Peyer's patch (tissue), 4 donors: ENCODE data around the gene PLSCR3.

Experiments
- POLR2A ChIP-seq, 2 donors: fragments of 450-650 bp; IDR thresholded peaks; one replicate each; pipeline ENCODE4 v1.5.1; 2017; ENCODE audit warnings: antibody characterized with exemption in 2 of 2, mild to moderate bottlenecking in 2 of 2, moderate library complexity in 2 of 2
- TF ChIP-seq, protein P1 (sequence below), 6 experiments: fragments of 450-650 bp in 4 of 6; fragments of 200-600 bp in 2 of 6; sonication (generic) in 1 of 6; IDR thresholded peaks; one replicate each; pipeline ENCODE4 v1.5.1; 2017 to 2019; ENCODE audit warnings: antibody characterized with exemption in 6 of 6, mild to moderate bottlenecking in 3 of 6, moderate library complexity in 1 of 6

DNA sequence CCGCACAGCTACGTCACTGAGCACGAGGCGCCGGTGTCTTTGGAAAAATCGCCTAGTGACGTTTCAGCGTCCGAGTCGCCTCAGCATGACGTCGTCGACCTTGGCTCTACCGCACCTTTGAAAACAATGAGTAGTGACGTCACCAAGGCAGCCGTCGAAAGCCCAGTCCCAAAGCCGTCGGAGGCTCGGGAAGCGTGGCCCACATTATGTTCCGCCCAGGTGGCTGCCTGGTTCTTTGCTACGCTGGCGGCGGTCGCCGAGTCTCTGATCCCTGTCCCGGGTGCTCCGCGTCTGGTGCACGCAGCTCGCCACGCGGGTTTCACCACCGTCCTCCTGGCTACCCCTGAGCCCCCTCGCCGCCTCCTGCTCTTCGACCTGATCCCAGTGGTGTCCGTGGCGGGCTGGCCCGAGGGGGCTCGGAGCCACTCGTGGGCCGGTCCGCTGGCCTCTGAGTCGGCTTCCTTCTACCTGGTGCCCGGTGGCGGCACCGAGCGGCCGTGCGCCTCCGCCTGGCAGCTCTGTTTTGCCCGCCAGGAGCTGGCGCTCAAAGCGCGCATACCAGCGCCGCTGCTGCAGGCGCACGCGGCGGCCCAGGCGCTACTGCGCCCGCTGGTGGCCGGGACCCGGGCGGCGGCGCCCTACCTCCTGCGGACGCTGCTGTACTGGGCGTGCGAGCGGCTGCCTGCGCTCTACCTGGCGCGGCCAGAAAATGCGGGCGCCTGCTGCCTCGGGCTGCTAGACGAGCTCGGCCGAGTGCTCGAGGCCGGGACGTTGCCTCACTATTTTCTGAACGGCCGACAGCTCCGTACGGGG is 42.4 kb upstream of the PLSCR3 start:
- TF ChIP-seq, protein P1, sequence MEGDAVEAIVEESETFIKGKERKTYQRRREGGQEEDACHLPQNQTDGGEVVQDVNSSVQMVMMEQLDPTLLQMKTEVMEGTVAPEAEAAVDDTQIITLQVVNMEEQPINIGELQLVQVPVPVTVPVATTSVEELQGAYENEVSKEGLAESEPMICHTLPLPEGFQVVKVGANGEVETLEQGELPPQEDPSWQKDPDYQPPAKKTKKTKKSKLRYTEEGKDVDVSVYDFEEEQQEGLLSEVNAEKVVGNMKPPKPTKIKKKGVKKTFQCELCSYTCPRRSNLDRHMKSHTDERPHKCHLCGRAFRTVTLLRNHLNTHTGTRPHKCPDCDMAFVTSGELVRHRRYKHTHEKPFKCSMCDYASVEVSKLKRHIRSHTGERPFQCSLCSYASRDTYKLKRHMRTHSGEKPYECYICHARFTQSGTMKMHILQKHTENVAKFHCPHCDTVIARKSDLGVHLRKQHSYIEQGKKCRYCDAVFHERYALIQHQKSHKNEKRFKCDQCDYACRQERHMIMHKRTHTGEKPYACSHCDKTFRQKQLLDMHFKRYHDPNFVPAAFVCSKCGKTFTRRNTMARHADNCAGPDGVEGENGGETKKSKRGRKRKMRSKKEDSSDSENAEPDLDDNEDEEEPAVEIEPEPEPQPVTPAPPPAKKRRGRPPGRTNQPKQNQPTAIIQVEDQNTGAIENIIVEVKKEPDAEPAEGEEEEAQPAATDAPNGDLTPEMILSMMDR (IDR thresholded peaks at IDR 0.05), result peak; percentile 57 to 99 (median 88)
- peak; percentile 32 to 44 for TF ChIP-seq POLR2A (IDR thresholded peaks at IDR 0.05)
